NCI-H2196 treated with DMSO at 0.1 percent for 48 hours (cell line): ENCODE data around the gene NPRL2.
"Not testable (repeated sequence)": the region's sequence is repeated elsewhere in the genome, so short reads cannot be mapped to it uniquely, and the experiment has no call there.

ENCODE experiments used
- DNase-seq: peaks from one replicate; lab custom pipeline; 2025; ENCODE audit not compliant: unreplicated experiment; lab: John Stamatoyannopoulos, UW

The NPRL2 gene

DNA sequence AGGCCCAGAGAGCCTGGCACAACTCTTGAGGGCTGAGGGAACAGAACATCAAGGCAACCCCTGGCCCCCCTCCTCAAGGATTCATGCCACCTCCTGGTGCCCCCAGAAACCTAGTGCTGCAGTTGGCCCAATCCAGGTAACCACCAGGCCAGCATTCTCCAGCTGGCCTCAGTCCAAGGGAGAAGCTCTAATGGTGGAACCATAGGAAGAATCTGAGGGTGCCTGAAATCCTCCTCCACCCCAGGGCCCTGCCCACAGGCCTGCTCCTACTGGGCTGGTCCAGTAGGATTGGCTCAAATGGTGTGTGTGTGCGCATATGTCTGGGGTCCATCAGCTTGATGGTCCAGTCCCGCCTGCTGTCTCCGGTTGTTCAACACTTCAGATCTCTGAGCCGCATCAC is 35.8 kb downstream of the NPRL2 start:
- DNase-seq: no peak

DNA sequence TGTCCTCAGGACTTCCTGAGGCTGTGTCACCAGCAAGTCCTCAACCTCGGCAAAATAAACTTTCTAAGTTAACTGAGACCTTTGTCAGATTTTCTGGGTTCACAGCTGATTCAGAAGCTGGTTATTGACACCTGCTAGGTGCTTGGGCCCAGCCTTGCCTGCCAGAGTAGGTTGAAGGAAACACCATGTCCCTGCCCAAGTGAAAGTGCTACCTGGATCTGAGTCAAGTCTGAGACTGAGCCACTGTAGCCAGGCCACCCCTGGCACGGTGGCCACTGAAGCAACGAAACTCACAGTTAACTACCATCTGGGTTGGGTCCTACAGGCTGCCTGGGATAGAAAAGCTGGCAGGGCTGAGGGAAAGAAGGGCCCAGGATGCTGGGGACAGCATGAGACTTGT is 36.2 kb downstream of the NPRL2 start:
- DNase-seq: no peak

DNA sequence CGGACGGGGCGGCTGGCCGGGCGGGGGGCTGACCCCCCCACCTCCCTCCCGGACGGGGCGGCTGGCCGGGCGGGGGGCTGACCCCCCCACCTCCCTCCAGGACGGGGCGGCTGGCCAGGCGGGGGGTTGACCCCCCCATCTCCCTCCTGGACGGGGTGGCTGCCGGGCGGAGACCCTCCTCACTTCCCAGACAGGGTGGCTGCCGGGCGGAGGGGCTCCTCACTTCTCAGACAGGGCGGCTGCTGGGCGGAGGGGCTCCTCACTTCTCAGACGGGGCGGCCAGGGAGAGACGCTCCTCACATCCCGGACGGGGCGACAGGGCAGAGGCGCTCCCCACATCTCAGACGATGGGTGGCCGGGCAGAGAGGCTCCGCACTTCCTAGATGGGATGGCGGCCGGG is 38.5 kb downstream of the NPRL2 start:
- DNase-seq: not testable (repeated sequence)

DNA sequence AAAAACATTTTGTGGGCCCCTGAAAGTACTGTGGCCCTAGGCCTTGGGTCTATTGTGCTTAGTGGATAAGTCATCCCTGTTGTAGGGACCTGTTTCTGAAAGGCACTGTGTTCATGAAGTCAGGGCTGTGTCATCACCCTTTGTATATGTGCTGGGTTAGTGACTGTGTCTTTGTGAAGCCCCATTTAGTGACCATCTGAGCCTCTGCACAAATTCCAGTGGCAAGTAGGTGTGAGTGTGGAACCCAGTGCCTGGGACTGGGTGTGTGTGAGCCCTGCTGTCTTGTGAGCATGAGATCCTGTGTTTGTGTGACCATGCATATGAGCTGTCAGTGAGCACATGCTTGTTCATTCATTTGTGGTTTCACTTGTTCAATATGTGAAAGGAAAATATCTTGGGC is 46.0 kb downstream of the NPRL2 start:
- DNase-seq: no peak

DNA sequence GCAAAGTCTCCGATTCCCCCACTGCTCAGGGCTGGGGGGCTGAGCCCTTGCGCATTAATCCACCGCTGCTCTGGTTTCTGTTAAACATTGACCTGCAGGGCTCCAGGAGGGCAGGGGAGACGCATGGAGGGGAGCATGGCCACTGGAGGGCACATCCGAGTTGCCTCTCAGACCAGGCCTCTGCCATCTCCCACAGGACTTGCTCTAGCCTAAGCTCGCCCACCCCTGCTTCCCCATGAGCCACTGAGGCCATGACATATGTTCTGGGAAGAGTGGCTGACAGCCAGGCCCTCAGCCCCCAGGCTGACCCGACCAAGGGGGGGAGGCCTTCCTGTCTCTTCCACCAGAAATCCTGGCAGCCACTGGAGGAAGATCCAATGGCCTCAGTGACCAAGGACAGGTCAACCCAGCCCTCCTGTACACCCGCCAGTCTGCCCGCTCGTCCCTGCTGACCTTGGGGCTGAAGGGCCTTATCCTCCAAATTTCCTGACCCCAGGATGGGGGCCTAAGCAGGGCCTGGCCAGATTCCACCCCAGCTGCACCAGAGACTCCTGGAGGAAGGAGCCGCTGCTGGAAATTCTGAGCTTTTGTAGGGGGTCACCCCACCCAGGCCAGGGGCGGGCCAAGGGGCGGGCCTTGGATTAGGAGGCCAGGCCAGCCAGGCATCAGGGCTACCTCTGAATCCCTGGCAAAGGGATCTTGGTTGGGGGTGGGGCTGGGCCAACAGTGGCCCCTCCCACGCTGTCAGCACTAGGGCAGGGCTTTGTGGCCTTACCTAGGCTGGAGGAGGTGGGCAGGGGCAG is 47.4 kb downstream of the NPRL2 start, which contains the start of gene HYAL1:
Gene HYAL1, minus strand, starts transcription at position 562 of the 803 bp plus-strand sequence. CDS start 618 bp downstream, outside the sequence.
- DNase-seq: no peak

DNA sequence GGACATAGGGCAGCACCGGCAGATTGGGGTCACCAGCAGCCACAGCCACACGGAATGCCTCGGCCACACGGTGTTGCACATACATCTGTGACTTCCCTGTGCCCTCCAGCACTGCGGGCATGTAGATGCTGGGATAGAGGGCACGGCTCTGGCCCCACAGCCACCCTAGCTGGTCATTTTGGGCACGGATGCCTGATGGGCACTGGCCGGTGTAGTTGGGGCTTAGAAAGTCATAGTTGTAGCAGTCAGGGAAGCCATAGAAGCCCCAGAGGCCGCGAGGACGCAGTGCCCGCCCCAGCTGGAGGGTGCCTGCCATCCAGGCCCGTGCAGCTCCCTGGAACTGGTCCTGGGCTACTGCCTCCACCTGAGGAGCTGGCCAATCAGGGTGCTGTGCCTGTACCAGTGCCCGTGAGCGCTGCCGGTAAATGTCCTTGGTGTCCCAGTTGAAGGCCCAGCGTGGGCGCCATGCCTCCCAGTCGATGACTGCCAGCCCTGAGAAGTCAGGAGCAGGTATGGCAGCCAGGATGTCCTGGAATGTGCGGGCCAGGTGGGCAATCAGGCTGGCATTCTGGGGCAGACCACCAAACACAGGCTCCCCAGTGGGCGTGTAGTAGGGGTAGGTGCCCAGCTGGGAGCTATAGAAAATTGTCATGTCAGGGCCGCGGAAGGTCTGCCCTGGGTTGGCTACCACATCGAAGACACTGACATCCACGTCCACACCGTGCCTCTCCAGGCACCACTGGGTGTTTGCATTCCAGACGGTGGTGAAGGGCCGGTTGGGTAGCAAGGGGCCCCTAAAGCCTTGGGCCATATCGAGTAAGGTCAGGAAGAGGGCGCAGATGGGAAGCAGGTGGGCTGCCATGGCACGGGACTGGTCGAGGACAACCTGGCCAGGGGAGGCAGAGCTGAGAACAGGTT is 48.2 kb downstream of the NPRL2 start:
- no peak for DNase-seq

DNA sequence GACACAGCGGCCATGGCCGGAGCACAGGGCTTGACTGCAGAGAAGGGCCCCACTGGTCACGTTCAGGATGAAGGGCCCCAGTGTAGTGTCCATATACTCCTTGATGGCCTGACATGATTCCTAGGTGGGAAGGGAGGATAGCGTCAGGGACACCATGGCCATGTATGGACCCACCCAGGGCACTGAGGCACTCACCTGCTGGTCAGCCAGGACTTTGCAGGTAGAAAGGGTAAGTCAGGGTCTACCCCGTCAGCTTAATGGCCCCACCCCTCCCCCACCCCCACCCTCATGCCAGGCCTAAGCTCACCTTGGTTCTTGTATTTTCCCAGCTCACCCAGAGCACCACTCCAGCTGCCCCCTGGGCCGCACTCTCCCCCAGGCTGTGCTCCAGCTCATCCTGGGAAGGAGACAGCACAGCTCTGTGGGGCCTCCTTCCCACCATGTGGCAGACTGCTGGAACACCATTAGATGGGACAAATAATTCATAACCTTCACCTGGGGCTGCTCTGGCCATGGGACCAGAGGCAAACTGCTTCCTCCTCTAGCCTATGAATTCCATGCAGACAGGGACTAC is 49.8 kb downstream of the NPRL2 start:
- DNase-seq: no peak

DNA sequence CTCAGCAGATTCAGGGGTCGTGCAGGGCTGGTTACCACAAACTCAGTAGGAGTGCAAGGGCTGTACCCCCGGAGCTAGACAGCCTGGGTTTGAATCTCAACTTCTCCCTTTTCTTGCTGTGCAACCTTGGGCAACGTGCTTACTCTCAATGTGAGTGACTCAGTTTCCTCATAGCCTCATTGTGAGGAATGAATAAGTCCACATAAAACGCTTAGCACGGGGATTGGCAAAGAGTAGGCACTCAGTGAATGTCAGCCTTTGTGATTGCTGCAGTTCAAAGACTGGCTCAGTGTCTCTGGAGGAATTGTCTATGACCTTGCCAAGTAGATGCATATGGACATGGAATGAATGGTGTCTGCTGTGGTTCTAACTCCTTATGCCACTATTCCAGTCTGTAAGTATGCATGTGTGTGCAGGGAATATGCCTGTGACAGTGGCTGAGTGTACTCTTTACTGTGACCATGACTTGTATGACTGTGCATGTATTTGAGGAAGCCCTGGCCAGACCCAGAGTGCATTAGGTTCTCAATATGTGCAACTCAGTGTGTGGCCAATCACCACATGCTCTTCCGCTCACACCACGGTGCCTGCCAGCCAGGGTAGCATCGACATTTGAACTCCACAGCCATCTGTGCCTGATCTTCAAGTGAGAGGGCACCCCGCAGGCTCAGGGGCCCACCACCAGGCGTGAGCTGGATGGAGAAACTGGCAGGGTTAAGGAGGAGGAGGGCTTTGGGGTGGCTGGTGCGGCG is 50.5 kb downstream of the NPRL2 start:
- no peak for DNase-seq

DNA sequence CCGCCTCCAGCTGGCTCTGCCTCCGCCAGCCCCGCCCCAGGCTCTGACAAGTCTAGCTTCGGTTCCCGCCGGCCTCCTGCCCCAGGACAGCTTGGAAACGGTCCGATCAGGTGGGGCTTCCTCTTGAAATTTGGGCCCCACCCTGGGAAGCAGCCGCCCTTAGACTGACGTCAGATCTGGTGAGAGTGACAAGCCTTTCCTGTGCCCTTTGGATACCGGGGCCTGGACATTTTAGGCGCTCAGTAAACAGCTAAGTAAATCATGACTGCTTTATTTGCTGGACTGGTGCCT is 51.0 kb downstream of the NPRL2 start:
- DNase-seq: no peak

DNA sequence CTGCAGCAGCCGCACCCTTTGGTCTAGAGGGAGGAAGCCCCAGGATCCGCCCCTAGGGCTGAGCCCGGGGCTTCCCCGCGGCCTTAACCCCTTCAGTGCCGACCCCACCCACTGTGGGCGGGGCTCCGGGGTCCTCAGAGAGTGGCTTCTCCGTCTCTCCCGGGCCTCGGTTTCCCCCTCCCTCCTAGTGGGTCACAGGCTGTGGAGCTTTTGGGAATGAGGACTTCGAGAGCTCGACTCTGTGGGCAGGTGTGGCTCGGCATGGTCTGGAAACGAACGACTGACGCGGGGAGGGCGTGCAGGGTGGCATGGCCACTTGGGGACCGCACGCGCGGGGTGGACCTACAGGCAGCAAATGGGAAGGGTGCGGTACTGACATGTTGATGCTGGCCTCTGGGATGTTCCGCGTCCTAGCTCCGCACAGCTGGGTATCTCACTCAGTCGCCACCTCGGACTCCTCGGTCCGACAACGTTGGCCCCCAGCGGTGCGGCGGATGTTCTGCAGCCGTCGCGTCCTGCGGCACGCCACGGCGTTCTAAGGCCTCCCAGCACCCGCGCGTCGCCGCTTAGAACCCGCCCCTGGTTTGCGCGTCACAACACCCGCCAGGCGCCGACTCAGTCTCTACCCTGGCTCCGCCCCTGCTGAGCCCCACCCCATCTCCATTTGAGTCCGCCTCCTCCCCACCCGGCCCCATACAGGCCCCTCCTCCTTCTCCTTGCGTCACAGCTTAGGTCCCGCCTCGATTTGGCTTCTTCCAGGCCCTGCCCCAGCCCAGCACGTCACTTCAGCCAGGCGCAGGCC is 51.5 kb downstream of the NPRL2 start, which contains the start of the genes HYAL3 and NAA80:
Gene HYAL3, minus strand, starts transcription at position 570 of the 802 bp plus-strand sequence. CDS start 3,803 bp downstream, outside the sequence.
Gene NAA80, minus strand, starts transcription at position 570 of the 802 bp plus-strand sequence. CDS start 1,942 bp downstream, outside the sequence.
- DNase-seq: peak; percentile 80

DNA sequence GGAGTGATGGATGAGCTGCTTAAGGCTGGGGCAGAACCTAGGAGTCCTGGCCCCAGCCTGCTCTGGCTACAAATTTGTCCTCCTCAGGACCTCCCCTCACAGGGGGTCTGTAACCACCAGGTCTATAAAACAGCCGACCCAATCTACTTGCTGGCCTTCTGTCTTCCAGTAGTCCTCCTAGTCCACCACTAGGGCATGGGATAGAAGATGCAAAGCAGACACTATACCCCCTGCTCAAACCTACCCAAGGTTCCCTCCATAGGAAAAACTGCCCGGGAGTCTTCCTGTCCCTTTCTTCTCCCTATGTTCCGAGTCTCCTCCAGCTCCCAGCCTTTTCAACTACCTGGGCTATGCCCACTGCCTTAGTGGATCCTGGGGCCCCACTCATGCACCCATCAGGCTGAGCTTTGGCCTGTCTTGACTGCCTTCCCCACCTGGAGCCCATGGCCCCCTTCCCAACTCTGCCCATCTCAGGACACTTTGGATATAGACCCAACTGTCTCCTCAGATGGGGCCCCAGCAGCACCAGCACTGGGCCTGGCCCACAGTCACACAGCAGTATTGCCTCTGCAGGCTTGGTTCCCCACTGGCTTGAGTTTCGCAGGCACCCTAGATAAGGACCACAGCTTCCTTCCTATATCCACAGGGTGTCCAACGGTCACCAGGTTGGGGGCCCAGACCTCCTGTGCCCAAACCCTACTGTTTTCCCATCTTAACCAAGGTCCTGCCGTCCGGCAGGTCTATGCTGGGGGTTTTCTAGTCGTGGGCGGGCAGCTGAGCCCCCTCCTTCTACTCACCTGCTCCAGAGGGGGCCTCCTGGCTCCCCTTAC is 52.5 kb downstream of the NPRL2 start:
- DNase-seq: no peak

DNA sequence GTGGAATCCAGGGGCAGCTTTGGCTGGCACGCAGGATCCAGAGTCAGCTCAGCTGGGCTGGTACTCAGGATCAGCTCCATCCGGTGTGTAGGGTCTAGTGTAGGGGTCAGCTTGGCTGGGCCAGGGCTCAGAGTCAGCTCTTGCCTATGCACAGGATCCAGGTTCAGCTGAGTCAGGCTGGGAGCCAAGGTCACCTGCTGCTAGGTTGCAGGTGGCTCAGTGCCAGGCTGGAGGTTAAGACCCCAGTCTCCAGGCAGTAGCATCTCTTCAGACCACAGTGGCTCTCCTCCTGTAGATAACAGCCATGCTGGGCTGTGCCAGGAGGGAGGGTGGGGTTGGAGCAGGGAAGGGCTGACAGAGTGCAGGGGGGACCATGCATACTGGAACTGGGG is 53.2 kb downstream of the NPRL2 start:
- no peak for DNase-seq
